Measurements from ENCODE around the gene LILRB5. TPM values are rescaled to one million over a fixed set of nuclear protein-coding genes. Genes with fewer than 3 reads are reported as not detected.
A peak's percentile ranks its signal among the peaks of the same experiment; 100 is the strongest.

LILRB5 gene
- total RNA-seq, 2 donors from 2014 or later: 1.5 TPM; not detected in 1

DNA sequence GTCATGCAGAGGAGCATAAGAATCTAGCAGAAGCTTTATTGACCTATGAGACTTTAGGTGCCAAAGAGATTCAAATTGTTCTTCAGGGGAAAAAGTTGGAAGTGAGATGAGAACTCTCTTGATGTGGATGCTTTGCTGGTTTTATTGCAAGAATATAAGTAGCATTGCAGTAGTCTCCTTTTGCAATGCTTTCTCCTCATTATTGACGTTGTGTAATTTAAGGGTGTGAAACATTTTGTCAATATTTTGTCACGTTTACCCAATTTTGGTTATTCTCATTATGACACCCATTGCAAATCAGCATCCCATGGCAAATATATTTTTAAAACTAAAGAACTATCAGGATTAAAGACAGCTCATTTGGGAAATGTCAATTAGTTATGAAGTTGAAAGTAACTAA lies 11.9 kb upstream of the LILRB5 start:
- intact Hi-C loops (cut with DNase I): no loop called here
- no peak for TF ChIP-seq POLR2A (IDR thresholded peaks at IDR 0.05)
- TF ChIP-seq, protein P1, sequence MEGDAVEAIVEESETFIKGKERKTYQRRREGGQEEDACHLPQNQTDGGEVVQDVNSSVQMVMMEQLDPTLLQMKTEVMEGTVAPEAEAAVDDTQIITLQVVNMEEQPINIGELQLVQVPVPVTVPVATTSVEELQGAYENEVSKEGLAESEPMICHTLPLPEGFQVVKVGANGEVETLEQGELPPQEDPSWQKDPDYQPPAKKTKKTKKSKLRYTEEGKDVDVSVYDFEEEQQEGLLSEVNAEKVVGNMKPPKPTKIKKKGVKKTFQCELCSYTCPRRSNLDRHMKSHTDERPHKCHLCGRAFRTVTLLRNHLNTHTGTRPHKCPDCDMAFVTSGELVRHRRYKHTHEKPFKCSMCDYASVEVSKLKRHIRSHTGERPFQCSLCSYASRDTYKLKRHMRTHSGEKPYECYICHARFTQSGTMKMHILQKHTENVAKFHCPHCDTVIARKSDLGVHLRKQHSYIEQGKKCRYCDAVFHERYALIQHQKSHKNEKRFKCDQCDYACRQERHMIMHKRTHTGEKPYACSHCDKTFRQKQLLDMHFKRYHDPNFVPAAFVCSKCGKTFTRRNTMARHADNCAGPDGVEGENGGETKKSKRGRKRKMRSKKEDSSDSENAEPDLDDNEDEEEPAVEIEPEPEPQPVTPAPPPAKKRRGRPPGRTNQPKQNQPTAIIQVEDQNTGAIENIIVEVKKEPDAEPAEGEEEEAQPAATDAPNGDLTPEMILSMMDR (IDR thresholded peaks at IDR 0.05): no peak
- TF ChIP-seq POLR2AphosphoS5 (IDR thresholded peaks at IDR 0.05): no peak
- H3K27me3 ChIP-seq (replicated peaks; ENCODE audit: insufficient read depth): no peaks in the 10 kb centered on the region
- no peaks in the 10 kb centered on the region for H3K4me1 ChIP-seq (replicated peaks)
- no peak for DNase-seq (ENCODE audit: low spot score)
- no peaks in the 10 kb centered on the region for H3K36me3 ChIP-seq
- no peak overlapping the region for H3K4me3 ChIP-seq
- H3K9me3 ChIP-seq: no peaks in the 10 kb centered on the region
- WGBS: 68% methylated on average over 2 of the region's 2 CpGs
- no peak overlapping the region for H3K27ac ChIP-seq

DNA sequence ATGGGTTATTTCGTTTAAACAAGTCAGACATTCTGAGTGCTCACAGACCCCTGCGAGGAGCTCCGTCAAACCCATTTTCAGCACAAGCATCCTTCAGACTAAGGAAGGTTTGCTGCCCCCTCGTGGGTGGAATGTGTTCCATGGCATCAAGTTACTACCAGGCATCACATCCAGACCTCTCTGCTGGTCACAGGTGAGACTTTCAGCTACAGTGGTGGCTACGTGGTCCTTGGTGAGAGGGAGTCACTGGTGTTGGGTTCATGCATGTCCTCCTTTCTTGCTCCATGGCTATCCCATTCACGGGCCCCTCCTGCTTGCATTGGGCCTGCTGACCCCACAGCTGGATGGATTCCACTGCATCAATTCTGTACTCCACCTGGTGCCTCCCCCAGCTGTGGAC lies 9.1 kb upstream of the LILRB5 start:
- H3K27me3 ChIP-seq (replicated peaks; ENCODE audit: insufficient read depth): no peaks in the 10 kb centered on the region
- H3K4me1 ChIP-seq (replicated peaks): no peaks in the 10 kb centered on the region
- TF ChIP-seq POLR2A (IDR thresholded peaks at IDR 0.05) (no peak), POLR2AphosphoS5 (IDR thresholded peaks at IDR 0.05) (no peak)
- TF ChIP-seq, protein P1 (IDR thresholded peaks at IDR 0.05): peak in 2 of 4 experiments; percentile 30 to 50
- no peak overlapping the region for H3K4me3 ChIP-seq
- 8% methylated on average over 6 of the region's 6 CpGs for WGBS
- H3K36me3 ChIP-seq: no peaks in the 10 kb centered on the region
- H3K9me3 ChIP-seq: no peaks in the 10 kb centered on the region
- intact Hi-C loops (cut with DNase I): no loop called here
- no peak overlapping the region for H3K27ac ChIP-seq
- DNase-seq (ENCODE audit: low spot score): peak; percentile 35

GRCh38 chr19:54262470-54262869 lies 5.4 kb upstream of the LILRB5 start:
- DNase-seq (ENCODE audit: low spot score): no peak
- Histone ChIP-seq H3K9me3 (no peaks in the 10 kb centered on the region), H3K27ac (no peak overlapping the region), H3K4me1 (replicated peaks) (no peaks in the 10 kb centered on the region), H3K36me3 (no peaks in the 10 kb centered on the region), H3K4me3 (no peak overlapping the region), H3K27me3 (replicated peaks; ENCODE audit: insufficient read depth) (no peaks in the 10 kb centered on the region)
- intact Hi-C loops (cut with DNase I): no loop called here
- TF ChIP-seq POLR2A (IDR thresholded peaks at IDR 0.05) (no peak), POLR2AphosphoS5 (IDR thresholded peaks at IDR 0.05) (no peak)
- TF ChIP-seq, protein P1 (IDR thresholded peaks at IDR 0.05): no peak
- 87% methylated on average over 2 of the region's 2 CpGs for WGBS

GRCh38 chr19:54262066-54262465 lies 5.0 kb upstream of the LILRB5 start:
- no peaks in the 10 kb centered on the region for H3K9me3 ChIP-seq
- no peaks in the 10 kb centered on the region for H3K36me3 ChIP-seq
- H3K27me3 ChIP-seq (replicated peaks; ENCODE audit: insufficient read depth): no peaks in the 10 kb centered on the region
- H3K4me1 ChIP-seq (replicated peaks): no peaks in the 10 kb centered on the region
- TF ChIP-seq, protein P1 (IDR thresholded peaks at IDR 0.05): no peak
- TF ChIP-seq POLR2AphosphoS5 (IDR thresholded peaks at IDR 0.05): no peak
- no peak for TF ChIP-seq POLR2A (IDR thresholded peaks at IDR 0.05)
- 83% methylated on average over 11 of the region's 11 CpGs for WGBS
- no peak overlapping the region for H3K27ac ChIP-seq
- intact Hi-C loops (cut with DNase I): no loop called here
- H3K4me3 ChIP-seq: no peak overlapping the region
- DNase-seq (ENCODE audit: low spot score): no peak

- no peaks in the 10 kb centered on the region for H3K4me1 ChIP-seq (replicated peaks)
- no peaks in the 10 kb centered on the region for H3K9me3 ChIP-seq
- 81% methylated on average over 17 of the region's 19 CpGs for WGBS
- H3K4me3 ChIP-seq: no peak overlapping the region
- peaks cover 11% of the 10 kb centered on the region for H3K27me3 ChIP-seq (replicated peaks; ENCODE audit: insufficient read depth)
- intact Hi-C loops (cut with DNase I): no loop called here
- no peaks in the 10 kb centered on the region for H3K36me3 ChIP-seq
- DNase-seq (ENCODE audit: low spot score): no peak
- no peak for TF ChIP-seq POLR2AphosphoS5 (IDR thresholded peaks at IDR 0.05)
- TF ChIP-seq, protein P1 (IDR thresholded peaks at IDR 0.05): no peak
- no peak for TF ChIP-seq POLR2A (IDR thresholded peaks at IDR 0.05)
- H3K27ac ChIP-seq: no peak overlapping the region
Observed at GRCh38 chr19:54256250-54257115, 590 bp downstream of the LILRB5 start.
